Testis (tissue), 2 donors: Measurements from ENCODE around the gene AMMECR1.

Experiments
- POLR2A ChIP-seq: fragments of 450-650 bp; IDR thresholded peaks from one replicate; pipeline ENCODE4 v1.6.1; 2017; ENCODE audit warnings: antibody characterized with exemption, mild to moderate bottlenecking, moderate library complexity
- TF ChIP-seq, protein P1 (sequence below), 3 experiments: fragments of 450-650 bp in 2 of 3; fragments of 200-600 bp in 1 of 3; sonication (generic) in 1 of 3; IDR thresholded peaks; one replicate each; pipeline ENCODE4 v1.5.1; 2016 to 2019; ENCODE audit warnings: antibody characterized with exemption in 3 of 3, mild to moderate bottlenecking in 2 of 3, moderate library complexity in 1 of 3

- TF ChIP-seq, protein P1, sequence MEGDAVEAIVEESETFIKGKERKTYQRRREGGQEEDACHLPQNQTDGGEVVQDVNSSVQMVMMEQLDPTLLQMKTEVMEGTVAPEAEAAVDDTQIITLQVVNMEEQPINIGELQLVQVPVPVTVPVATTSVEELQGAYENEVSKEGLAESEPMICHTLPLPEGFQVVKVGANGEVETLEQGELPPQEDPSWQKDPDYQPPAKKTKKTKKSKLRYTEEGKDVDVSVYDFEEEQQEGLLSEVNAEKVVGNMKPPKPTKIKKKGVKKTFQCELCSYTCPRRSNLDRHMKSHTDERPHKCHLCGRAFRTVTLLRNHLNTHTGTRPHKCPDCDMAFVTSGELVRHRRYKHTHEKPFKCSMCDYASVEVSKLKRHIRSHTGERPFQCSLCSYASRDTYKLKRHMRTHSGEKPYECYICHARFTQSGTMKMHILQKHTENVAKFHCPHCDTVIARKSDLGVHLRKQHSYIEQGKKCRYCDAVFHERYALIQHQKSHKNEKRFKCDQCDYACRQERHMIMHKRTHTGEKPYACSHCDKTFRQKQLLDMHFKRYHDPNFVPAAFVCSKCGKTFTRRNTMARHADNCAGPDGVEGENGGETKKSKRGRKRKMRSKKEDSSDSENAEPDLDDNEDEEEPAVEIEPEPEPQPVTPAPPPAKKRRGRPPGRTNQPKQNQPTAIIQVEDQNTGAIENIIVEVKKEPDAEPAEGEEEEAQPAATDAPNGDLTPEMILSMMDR (IDR thresholded peaks at IDR 0.05): no peak
- TF ChIP-seq POLR2A: no peak
Observed at GRCh38 chrX:110280954-110281353, 36.9 kb downstream of the AMMECR1 start.
